Fibroblast of lung (primary cell): ENCODE measurements around the gene PHF20.

Source experiments
- CTCF ChIP-seq, 2 donors: IDR thresholded peaks in 1 of 2; conservative IDR thresholded peaks in 1 of 2; 1 replicate in 1 of 2; 2 replicates in 1 of 2; pipeline ENCODE4 v1.5.1; 2011 to 2012; ENCODE audit warnings: low read length in 2 of 2, control low read depth in 1 of 2, inconsistent platforms in 1 of 2, low read depth in 1 of 2, mild to moderate bottlenecking in 1 of 2
- EZH2 ChIP-seq: IDR thresholded peaks from 2 replicates; pipeline ENCODE4 v1.5.1; 2012; ENCODE audit warnings: low read length, control low read depth, mild to moderate bottlenecking; ENCODE audit errors: missing control alignments

- TF ChIP-seq EZH2 = no peak
- no peak for TF ChIP-seq CTCF (conservative IDR thresholded peaks at IDR 0.05 in 1 of 2, IDR thresholded peaks at IDR 0.05 in 1 of 2; ENCODE audit: low read depth in 1 of 2, low read length in 2 of 2)
Observed at GRCh38 chr20:35952480-35953386, 180.9 kb downstream of the PHF20 start.
